Prostate gland (tissue), 2 donors: ENCODE measurements around the gene LPP.

Experiments
- POLR2A ChIP-seq: fragments of 450-650 bp; IDR thresholded peaks from one replicate; pipeline ENCODE4 v1.6.1; 2016; ENCODE audit warnings: antibody characterized with exemption, mild to moderate bottlenecking
- POLR2AphosphoS5 ChIP-seq: sonication (generic); formaldehyde crosslinking; IDR thresholded peaks from one replicate; pipeline ENCODE4 v1.6.1; 2017; ENCODE audit warnings: antibody characterized with exemption
- TF ChIP-seq, protein P1 (sequence below), 4 experiments: fragments of 200-600 bp in 2 of 4; fragments of 450-650 bp in 2 of 4; sonication (generic) in 2 of 4; IDR thresholded peaks; 1 replicate in 3 of 4; 2 replicates in 1 of 4; pipeline ENCODE4 v1.5.1; 2016 to 2019; ENCODE audit warnings: antibody characterized with exemption in 4 of 4, mild to moderate bottlenecking in 2 of 4, moderate library complexity in 2 of 4

DNA sequence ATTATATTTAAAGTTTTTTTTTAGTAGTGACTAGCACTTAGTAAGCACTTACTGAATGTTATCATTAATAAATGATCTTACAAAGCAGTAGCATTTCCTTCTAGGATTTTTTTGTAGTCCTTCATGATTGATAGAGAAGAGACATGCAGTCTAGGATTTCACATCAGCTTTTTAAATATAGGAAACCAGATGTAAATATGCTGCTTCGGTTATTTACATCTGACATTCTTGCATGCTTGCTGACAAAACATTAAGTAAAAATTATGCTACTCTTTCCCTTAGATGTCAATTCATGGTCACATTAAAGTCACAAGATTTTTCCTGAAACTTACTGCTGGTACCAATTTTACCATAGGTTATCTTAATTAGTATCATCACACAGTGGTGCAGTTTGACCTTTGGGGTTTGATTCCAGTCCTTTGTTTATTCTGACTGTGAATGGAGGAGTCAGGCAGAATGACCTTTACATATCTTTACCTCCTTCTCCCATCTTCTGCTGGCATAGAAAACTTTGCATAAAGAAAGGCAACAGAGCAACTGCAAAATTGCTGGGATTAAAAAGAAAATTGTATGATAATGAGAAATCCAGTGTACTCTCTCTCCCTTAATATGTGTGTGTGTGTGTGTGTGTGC is 286.5 kb downstream of the LPP start:
- TF ChIP-seq, protein P1, sequence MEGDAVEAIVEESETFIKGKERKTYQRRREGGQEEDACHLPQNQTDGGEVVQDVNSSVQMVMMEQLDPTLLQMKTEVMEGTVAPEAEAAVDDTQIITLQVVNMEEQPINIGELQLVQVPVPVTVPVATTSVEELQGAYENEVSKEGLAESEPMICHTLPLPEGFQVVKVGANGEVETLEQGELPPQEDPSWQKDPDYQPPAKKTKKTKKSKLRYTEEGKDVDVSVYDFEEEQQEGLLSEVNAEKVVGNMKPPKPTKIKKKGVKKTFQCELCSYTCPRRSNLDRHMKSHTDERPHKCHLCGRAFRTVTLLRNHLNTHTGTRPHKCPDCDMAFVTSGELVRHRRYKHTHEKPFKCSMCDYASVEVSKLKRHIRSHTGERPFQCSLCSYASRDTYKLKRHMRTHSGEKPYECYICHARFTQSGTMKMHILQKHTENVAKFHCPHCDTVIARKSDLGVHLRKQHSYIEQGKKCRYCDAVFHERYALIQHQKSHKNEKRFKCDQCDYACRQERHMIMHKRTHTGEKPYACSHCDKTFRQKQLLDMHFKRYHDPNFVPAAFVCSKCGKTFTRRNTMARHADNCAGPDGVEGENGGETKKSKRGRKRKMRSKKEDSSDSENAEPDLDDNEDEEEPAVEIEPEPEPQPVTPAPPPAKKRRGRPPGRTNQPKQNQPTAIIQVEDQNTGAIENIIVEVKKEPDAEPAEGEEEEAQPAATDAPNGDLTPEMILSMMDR (IDR thresholded peaks at IDR 0.05) = no peak
- TF ChIP-seq POLR2A (no peak), POLR2AphosphoS5 (no peak)
